Glutamatergic neuron (in vitro differentiated cells): ENCODE data around the gene CLIC6. TPM values are rescaled to one million over a fixed set of nuclear protein-coding genes. Genes with fewer than 3 reads are reported as not detected.

Experiments
- DNase-seq: peaks from one replicate; pipeline ENCODE4 v3.0.0; 2022
- H3K27ac Mint-ChIP-seq: one replicate; pipeline ENCODE4 v1.8.0; 2020; ENCODE audit warnings: mild to moderate bottlenecking, mixed read lengths, inconsistent platforms; ENCODE audit not compliant: unreplicated experiment
- H3K27me3 Mint-ChIP-seq: one replicate; pipeline ENCODE4 v1.8.0; 2020; ENCODE audit warnings: mild to moderate bottlenecking, moderate library complexity, mixed read lengths, inconsistent platforms; ENCODE audit not compliant: unreplicated experiment
- H3K36me3 Mint-ChIP-seq: one replicate; pipeline ENCODE4 v1.8.0; 2020; ENCODE audit warnings: mild to moderate bottlenecking, mixed read lengths, inconsistent platforms; ENCODE audit not compliant: unreplicated experiment
- H3K4me1 Mint-ChIP-seq: one replicate; pipeline ENCODE4 v1.8.0; 2020; ENCODE audit warnings: mild to moderate bottlenecking, low read depth, mixed read lengths, inconsistent platforms; ENCODE audit not compliant: unreplicated experiment
- H3K4me3 Mint-ChIP-seq: one replicate; pipeline ENCODE4 v1.8.0; 2020; ENCODE audit warnings: mild to moderate bottlenecking, mixed read lengths, inconsistent platforms; ENCODE audit not compliant: unreplicated experiment
- H3K9me3 Mint-ChIP-seq: one replicate; pipeline ENCODE4 v1.8.0; 2020; ENCODE audit warnings: mild to moderate bottlenecking, moderate library complexity, mixed read lengths, inconsistent platforms; ENCODE audit not compliant: unreplicated experiment
- CTCF ChIP-seq: fragments of 200-600 bp; sonication (generic); IDR thresholded peaks from one replicate; pipeline ENCODE4 v1.5.0; 2021; ENCODE audit not compliant: partially characterized antibody, unreplicated experiment
- total RNA-seq: library from RNA; stranded (reverse); fragmentation: NEBNext Ultra II Directional; extraction: Animal tissue kit (Norgen Biotek cat#: 25700); gene quantifications from one replicate; pipeline ENCODE4 v1.2.1, GENCODE V29; 2021; ENCODE audit not compliant: unreplicated experiment

CLIC6 gene
- total RNA-seq, 1 donor from 2014 or later = 0.17 TPM

GRCh38 chr21:34697826-34698225 lies 29.0 kb downstream of the CLIC6 start:
- H3K27ac Mint-ChIP-seq = no peak overlapping the region
- H3K4me3 Mint-ChIP-seq = no peak overlapping the region
- peaks cover 2% of the 10 kb centered on the region for H3K27me3 Mint-ChIP-seq
- DNase-seq = no peak
- H3K36me3 Mint-ChIP-seq = peaks cover 4% of the 10 kb centered on the region
- no peak for TF ChIP-seq CTCF
- H3K4me1 Mint-ChIP-seq = no peaks in the 10 kb centered on the region
- H3K9me3 Mint-ChIP-seq = peaks cover 1% of the 10 kb centered on the region

GRCh38 chr21:34698270-34699015 lies 29.6 kb downstream of the CLIC6 start:
- Mint-ChIP-seq H3K9me3 (peaks cover 1% of the 10 kb centered on the region), H3K4me1 (no peaks in the 10 kb centered on the region), H3K27me3 (peaks cover 2% of the 10 kb centered on the region), H3K4me3 (no peak overlapping the region), H3K36me3 (peaks cover 4% of the 10 kb centered on the region), H3K27ac (no peak overlapping the region)
- no peak for TF ChIP-seq CTCF
- DNase-seq = no peak

GRCh38 chr21:34700605-34701004 lies 31.8 kb downstream of the CLIC6 start:
- no peak overlapping the region for H3K4me3 Mint-ChIP-seq
- H3K4me1 Mint-ChIP-seq = no peaks in the 10 kb centered on the region
- no peak for DNase-seq
- peaks cover 1% of the 10 kb centered on the region for H3K9me3 Mint-ChIP-seq
- peaks cover 2% of the 10 kb centered on the region for H3K27me3 Mint-ChIP-seq
- TF ChIP-seq CTCF = no peak
- H3K36me3 Mint-ChIP-seq = peaks cover 4% of the 10 kb centered on the region
- H3K27ac Mint-ChIP-seq = no peak overlapping the region

GRCh38 chr21:34701726-34702125 lies 32.9 kb downstream of the CLIC6 start:
- no peak for DNase-seq
- peaks cover 4% of the 10 kb centered on the region for H3K36me3 Mint-ChIP-seq
- no peak overlapping the region for H3K27ac Mint-ChIP-seq
- peaks cover 2% of the 10 kb centered on the region for H3K27me3 Mint-ChIP-seq
- no peak for TF ChIP-seq CTCF
- H3K9me3 Mint-ChIP-seq = peaks cover 1% of the 10 kb centered on the region
- no peaks in the 10 kb centered on the region for H3K4me1 Mint-ChIP-seq
- no peak overlapping the region for H3K4me3 Mint-ChIP-seq

GRCh38 chr21:34702341-34703170 lies 33.8 kb downstream of the CLIC6 start:
- TF ChIP-seq CTCF = no peak
- Mint-ChIP-seq H3K4me1 (no peaks in the 10 kb centered on the region), H3K4me3 (no peak overlapping the region), H3K9me3 (peaks cover 1% of the 10 kb centered on the region), H3K27me3 (peaks cover 2% of the 10 kb centered on the region), H3K36me3 (peaks cover 4% of the 10 kb centered on the region), H3K27ac (peak overlapping the region; percentile 17)
- no peak for DNase-seq
